ENCODE measurements around the gene E2F6. TPM values are rescaled to one million over a fixed set of nuclear protein-coding genes. Genes with fewer than 3 reads are reported as not detected.

The E2F6 gene
- total and polyA plus RNA-seq, 2 experiments from 2014 or later, result 13.8 to 23.1 TPM

DNA sequence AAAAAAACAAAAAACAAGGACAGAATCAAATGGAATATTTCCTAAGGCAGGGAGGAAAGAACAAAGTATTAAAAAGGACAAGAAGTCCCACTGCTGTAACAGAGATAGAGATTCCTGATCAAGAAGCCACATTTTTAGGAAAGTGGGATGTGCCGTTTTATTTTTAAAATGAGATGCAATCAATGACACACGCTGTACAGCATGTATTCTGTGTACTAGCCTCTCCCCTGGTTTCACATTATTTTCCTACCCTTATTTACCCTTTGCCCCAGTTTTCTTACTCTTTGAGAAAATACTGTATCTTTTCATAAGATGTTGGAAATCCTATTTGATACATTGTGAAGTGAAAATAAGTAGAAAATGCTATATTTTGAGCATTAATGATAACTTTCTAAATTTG, 45.8 kb downstream of the E2F6 start:
- H3K4me3 ChIP-seq, result no peak overlapping the region
- no peaks in the 10 kb centered on the region for H3K79me2 ChIP-seq
- H4K20me1 ChIP-seq (ENCODE audit: insufficient read depth, poor library complexity, severe bottlenecking), result no peaks in the 10 kb centered on the region
- no peak for TF ChIP-seq CTCF (IDR thresholded peaks at IDR 0.05; ENCODE audit: poor library complexity)
- TF ChIP-seq EZH2 (IDR thresholded peaks at IDR 0.05; ENCODE audit: borderline replicate concordance), result no peak
- no peak for TF ChIP-seq EZH2phosphoT487 (IDR thresholded peaks at IDR 0.05; ENCODE audit: low read depth, severe bottlenecking, unreplicated experiment)
- H2AFZ ChIP-seq, result no peak overlapping the region
- H3K9me2 ChIP-seq (replicated peaks; ENCODE audit: insufficient read depth), result no peaks in the 10 kb centered on the region
- H3K9me3 ChIP-seq (ENCODE audit: low read depth), result peaks cover 3% of the 10 kb centered on the region
- 96% methylated on average over 2 of the region's 2 CpGs for WGBS (ENCODE audit: low lambda C conversion rate, missing lambda C conversion rate)
- no peak overlapping the region for H3K27ac ChIP-seq
- no peaks in the 10 kb centered on the region for H3K27me3 ChIP-seq
- no peak overlapping the region for H3K4me2 ChIP-seq
- no peak for DNase-seq (ENCODE audit: low spot score)
- no peaks in the 10 kb centered on the region for H3K36me3 ChIP-seq (replicated peaks; ENCODE audit: insufficient read depth, low read depth)
- H3K4me1 ChIP-seq (ENCODE audit: insufficient read depth), result no peaks in the 10 kb centered on the region

DNA sequence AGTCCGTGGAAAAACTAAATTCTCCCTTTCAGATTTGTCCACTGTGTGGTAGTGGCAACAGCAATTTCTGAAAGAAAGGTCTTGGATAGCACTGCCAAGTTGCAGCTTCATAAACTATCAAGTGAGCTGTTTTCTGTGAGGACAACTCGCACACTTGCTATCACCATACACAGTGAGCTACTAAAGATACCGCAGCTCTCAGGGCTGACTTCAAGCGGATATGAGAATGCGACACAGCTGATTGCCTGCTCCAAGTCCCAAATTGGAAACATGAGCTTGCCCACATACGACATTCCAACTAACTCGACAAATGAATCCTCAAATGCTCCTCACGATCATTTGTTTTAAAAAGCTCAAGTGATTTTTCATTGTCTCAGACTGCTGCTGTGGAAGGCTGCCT, 46.2 kb downstream of the E2F6 start:
- Histone ChIP-seq H3K79me2 (no peaks in the 10 kb centered on the region), H3K4me1 (ENCODE audit: insufficient read depth) (no peaks in the 10 kb centered on the region), H3K4me3 (no peak overlapping the region), H3K9me3 (ENCODE audit: low read depth) (peaks cover 3% of the 10 kb centered on the region), H3K36me3 (replicated peaks; ENCODE audit: insufficient read depth, low read depth) (no peaks in the 10 kb centered on the region), H3K4me2 (no peak overlapping the region), H3K27me3 (no peaks in the 10 kb centered on the region), H3K27ac (no peak overlapping the region), H3K9me2 (replicated peaks; ENCODE audit: insufficient read depth) (no peaks in the 10 kb centered on the region), H4K20me1 (ENCODE audit: insufficient read depth, poor library complexity, severe bottlenecking) (no peaks in the 10 kb centered on the region), H2AFZ (no peak overlapping the region)
- TF ChIP-seq EZH2 (IDR thresholded peaks at IDR 0.05; ENCODE audit: borderline replicate concordance), result no peak
- 67% methylated on average over 8 of the region's 8 CpGs for WGBS (ENCODE audit: low lambda C conversion rate, missing lambda C conversion rate)
- no peak for DNase-seq (ENCODE audit: low spot score)

DNA sequence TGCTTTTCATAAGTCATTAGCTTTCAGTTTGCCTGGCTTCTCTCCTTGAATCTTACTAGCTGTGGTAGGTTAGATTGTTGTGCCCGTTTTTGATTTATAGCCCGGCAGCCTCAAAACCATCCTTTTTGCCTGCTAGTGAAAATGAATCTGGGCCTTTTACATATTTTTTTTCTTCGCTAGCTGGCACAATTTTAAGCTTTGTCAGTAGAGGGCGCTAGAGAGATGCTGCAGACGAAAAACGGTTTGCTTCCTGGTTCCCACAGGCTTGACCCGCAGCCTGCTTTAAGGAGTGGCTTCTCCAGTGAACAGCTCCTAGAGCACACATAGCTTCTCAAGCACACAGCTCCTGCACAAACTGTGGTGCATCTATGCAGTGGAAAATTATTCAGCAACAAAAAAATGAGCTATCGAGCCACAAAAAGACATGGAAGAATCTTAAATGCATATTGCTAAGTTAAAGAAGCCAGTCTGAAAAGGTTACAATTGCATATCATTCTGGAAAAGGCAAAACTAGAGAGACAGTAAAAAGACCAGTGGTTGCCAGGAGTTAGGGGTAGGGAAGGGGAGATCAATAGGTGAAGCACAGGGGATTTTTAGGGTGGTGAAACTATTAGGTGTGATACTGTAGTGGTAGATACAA, 47.9 kb downstream of the E2F6 start:
- H3K9me2 ChIP-seq (replicated peaks; ENCODE audit: insufficient read depth), result no peaks in the 10 kb centered on the region
- TF ChIP-seq EZH2phosphoT487 (IDR thresholded peaks at IDR 0.05; ENCODE audit: low read depth, severe bottlenecking, unreplicated experiment) (no peak), CTCF (IDR thresholded peaks at IDR 0.05; ENCODE audit: poor library complexity) (peak; percentile 33)
- DNase-seq (ENCODE audit: low spot score), result no peak
- no peak overlapping the region for H3K4me3 ChIP-seq
- no peak overlapping the region for H3K27ac ChIP-seq
- H3K79me2 ChIP-seq, result no peaks in the 10 kb centered on the region
- H4K20me1 ChIP-seq (ENCODE audit: insufficient read depth, poor library complexity, severe bottlenecking), result no peaks in the 10 kb centered on the region
- H3K27me3 ChIP-seq, result no peaks in the 10 kb centered on the region
- no peak overlapping the region for H2AFZ ChIP-seq
- H3K36me3 ChIP-seq (replicated peaks; ENCODE audit: insufficient read depth, low read depth), result no peaks in the 10 kb centered on the region
- H3K4me2 ChIP-seq, result no peak overlapping the region
- peaks cover 3% of the 10 kb centered on the region for H3K9me3 ChIP-seq (ENCODE audit: low read depth)
- 62% methylated on average over 8 of the region's 8 CpGs for WGBS (ENCODE audit: low lambda C conversion rate, missing lambda C conversion rate)
- no peaks in the 10 kb centered on the region for H3K4me1 ChIP-seq (ENCODE audit: insufficient read depth)

DNA sequence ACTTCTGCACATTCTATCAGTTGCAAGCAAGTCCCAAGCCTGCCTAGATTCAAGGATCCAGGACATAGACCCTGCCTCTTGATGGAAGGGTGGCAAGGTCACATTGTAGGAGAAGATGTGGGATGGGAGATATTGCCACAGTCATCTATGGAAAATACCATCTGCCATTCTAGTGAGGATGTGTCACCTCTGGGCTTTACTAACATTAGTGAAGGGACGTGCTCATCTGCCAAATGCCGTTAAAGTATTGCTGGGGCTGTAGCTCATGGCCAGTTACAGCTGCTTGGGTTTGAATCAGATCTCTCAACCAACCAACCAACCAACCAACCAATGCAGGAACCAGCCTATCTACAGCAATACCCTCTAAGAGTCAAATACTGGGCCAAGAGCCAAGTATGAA, 49.0 kb downstream of the E2F6 start:
- no peak overlapping the region for H2AFZ ChIP-seq
- H4K20me1 ChIP-seq (ENCODE audit: insufficient read depth, poor library complexity, severe bottlenecking), result no peaks in the 10 kb centered on the region
- H3K4me1 ChIP-seq (ENCODE audit: insufficient read depth), result no peaks in the 10 kb centered on the region
- no peaks in the 10 kb centered on the region for H3K36me3 ChIP-seq (replicated peaks; ENCODE audit: insufficient read depth, low read depth)
- H3K79me2 ChIP-seq, result no peaks in the 10 kb centered on the region
- no peaks in the 10 kb centered on the region for H3K9me2 ChIP-seq (replicated peaks; ENCODE audit: insufficient read depth)
- TF ChIP-seq EZH2phosphoT487 (IDR thresholded peaks at IDR 0.05; ENCODE audit: low read depth, severe bottlenecking, unreplicated experiment), result no peak
- no peak for TF ChIP-seq EZH2 (IDR thresholded peaks at IDR 0.05; ENCODE audit: borderline replicate concordance)
- TF ChIP-seq CTCF (IDR thresholded peaks at IDR 0.05; ENCODE audit: poor library complexity), result no peak
- H3K4me3 ChIP-seq, result no peak overlapping the region
- H3K4me2 ChIP-seq, result no peak overlapping the region
- no peak overlapping the region for H3K27ac ChIP-seq
- H3K9me3 ChIP-seq (ENCODE audit: low read depth), result peaks cover 3% of the 10 kb centered on the region
- no peaks in the 10 kb centered on the region for H3K27me3 ChIP-seq
- DNase-seq (ENCODE audit: low spot score), result no peak
- 100% methylated on average over 2 of the region's 2 CpGs for WGBS (ENCODE audit: low lambda C conversion rate, missing lambda C conversion rate)
